SK-N-SH (cell line): ENCODE data around the gene ZNF202. TPM values are rescaled to one million over a fixed set of nuclear protein-coding genes. Genes with fewer than 3 reads are reported as not detected.

Experiments
- CTCF ChIA-PET: fragments of 300-600, 350-600 bp; formaldehyde crosslinking; extraction: SDS; loops from one replicate; lab custom pipeline; 2021; lab: Yijun Ruan, JAX
- POLR2A ChIA-PET: fragments of 350-600 bp; sonication (Branson Sonifier 250); formaldehyde crosslinking; extraction: SDS; loops from one replicate; lab custom pipeline; 2020; ENCODE audit warnings: antibody characterized with exemption, inconsistent platforms; lab: Yijun Ruan, JAX
- DNase-seq: peaks from one replicate; pipeline ENCODE4 v3.0.0; 2012
- H2AFZ ChIP-seq: fragments of 200-600 bp; sonication (generic); 2 replicates; pipeline ENCODE4 v1.8.1; 2016; ENCODE audit warnings: antibody characterized with exemption, mild to moderate bottlenecking, low read depth
- H3F3A ChIP-seq: fragments of 200-600 bp; sonication (generic); replicated peaks from 2 replicates; pipeline ENCODE3; 2016; ENCODE audit warnings: antibody characterized with exemption, mild to moderate bottlenecking; ENCODE audit not compliant: insufficient read depth
- H3K27ac ChIP-seq, 2 experiments: fragments of 200-500 bp in 1 of 2; fragments of 200-600 bp in 1 of 2; sonication (Bioruptor generic) in 1 of 2; sonication (generic), shearing (Covaris generic) in 1 of 2; 2 replicates each; pipeline versions ENCODE4 v1.5.1 to v1.6.1; 2014 to 2016; ENCODE audit warnings: low read depth in 2 of 2, inconsistent platforms in 1 of 2, low read length in 1 of 2, mild to moderate bottlenecking in 1 of 2, mixed read lengths in 1 of 2
- H3K27me3 ChIP-seq: fragments of 200-600 bp; sonication (generic), shearing (Covaris generic); 2 replicates; pipeline ENCODE4 v1.6.1; 2016; ENCODE audit warnings: mixed run types; ENCODE audit not compliant: insufficient read depth
- H3K36me3 ChIP-seq, 2 experiments: fragments of 200-500 bp in 1 of 2; fragments of 200-600 bp in 1 of 2; sonication (Bioruptor generic) in 1 of 2; sonication (generic) in 1 of 2; replicated peaks in 1 of 2; 2 replicates each; pipeline versions ENCODE3 to v1.5.1; 2014 to 2016; ENCODE audit warnings: low read length in 1 of 2, mild to moderate bottlenecking in 1 of 2; ENCODE audit not compliant: insufficient read depth in 2 of 2, control insufficient read depth in 1 of 2
- H3K4me1 ChIP-seq, 2 experiments: fragments of 200-500 bp in 1 of 2; fragments of 200-600 bp in 1 of 2; sonication (Bioruptor generic) in 1 of 2; sonication (generic), shearing (Covaris generic) in 1 of 2; 2 replicates each; pipeline versions ENCODE4 v1.5.1 to v1.6.1; 2014 to 2016; ENCODE audit warnings: low read depth in 1 of 2, low read length in 1 of 2, mixed run types in 1 of 2; ENCODE audit not compliant: insufficient read depth in 2 of 2, control insufficient read depth in 1 of 2
- H3K4me2 ChIP-seq: fragments of 200-600 bp; sonication (generic), shearing (Covaris generic); 2 replicates; pipeline ENCODE4 v1.6.1; 2017; ENCODE audit warnings: mixed run types
- H3K4me3 ChIP-seq, 2 experiments: fragments of 200-500 bp in 1 of 2; fragments of 200-600 bp in 1 of 2; sonication (Bioruptor generic) in 1 of 2; sonication (generic), shearing (Covaris generic) in 1 of 2; 2 replicates each; pipeline versions ENCODE4 v1.5.1 to v1.8.1; 2014 to 2016; ENCODE audit warnings: low read depth in 2 of 2, inconsistent platforms in 1 of 2, low read length in 1 of 2, mild to moderate bottlenecking in 1 of 2, mixed read lengths in 1 of 2, moderate library complexity in 1 of 2
- H3K79me2 ChIP-seq: fragments of 200-600 bp; sonication (generic); 2 replicates; pipeline ENCODE4 v1.8.1; 2017; ENCODE audit warnings: mild to moderate bottlenecking; ENCODE audit not compliant: insufficient read depth
- H3K9ac ChIP-seq: fragments of 200-600 bp; sonication (generic); 2 replicates; pipeline ENCODE4 v1.6.1; 2017; ENCODE audit warnings: mixed run types
- H3K9me2 ChIP-seq: fragments of 200-600 bp; sonication (generic); 2 replicates; pipeline ENCODE4 v1.6.1; 2017; ENCODE audit warnings: mixed run types
- H3K9me3 ChIP-seq: fragments of 200-600 bp; sonication (generic); 2 replicates; pipeline ENCODE4 v1.6.1; 2017; ENCODE audit warnings: mixed run types, mild to moderate bottlenecking, moderate library complexity
- H4K20me1 ChIP-seq: fragments of 200-600 bp; sonication (generic); 2 replicates; pipeline ENCODE4 v1.6.1; 2017; ENCODE audit warnings: mild to moderate bottlenecking, mixed run types; ENCODE audit not compliant: insufficient read depth
- CHD2 ChIP-seq: fragments of 150-350 bp; IDR thresholded peaks from 2 replicates; pipeline ENCODE4 v1.6.1; 2018; ENCODE audit warnings: low read length; ENCODE audit not compliant: partially characterized antibody
- ELF1 ChIP-seq: IDR thresholded peaks from 2 replicates; pipeline ENCODE4 v1.4.0; 2012
- EP300 ChIP-seq, 2 experiments: IDR thresholded peaks; 2 replicates each; pipeline versions ENCODE4 v1.4.0 to v1.6.1; 2012; ENCODE audit warnings: borderline replicate concordance in 1 of 2, low read depth in 1 of 2, low read length in 1 of 2
- FOSL2 ChIP-seq: IDR thresholded peaks from 2 replicates; pipeline ENCODE4 v1.4.0; 2012; ENCODE audit warnings: low read depth, mild to moderate bottlenecking, moderate library complexity, borderline replicate concordance
- FOXM1 ChIP-seq: IDR thresholded peaks from 2 replicates; pipeline ENCODE4 v1.4.0; 2012; ENCODE audit warnings: low read depth, mild to moderate bottlenecking
- GABPA ChIP-seq: IDR thresholded peaks from 2 replicates; pipeline ENCODE4 v1.4.0; 2012; ENCODE audit warnings: low read depth, mild to moderate bottlenecking
- GATA2 ChIP-seq: sonication (generic); formaldehyde crosslinking; IDR thresholded peaks from 2 replicates; pipeline ENCODE4 v1.5.0; 2020; ENCODE audit warnings: mild to moderate bottlenecking, missing genetic modification reagents
- JUND ChIP-seq: IDR thresholded peaks from 2 replicates; pipeline ENCODE4 v1.4.0; 2012
- MEF2A ChIP-seq: IDR thresholded peaks from 2 replicates; pipeline ENCODE4 v1.4.0; 2012; ENCODE audit warnings: low read depth, borderline replicate concordance
- MXI1 ChIP-seq: IDR thresholded peaks from 2 replicates; pipeline ENCODE4 v1.6.1; 2012; ENCODE audit warnings: mild to moderate bottlenecking, low read depth, low read length, improper control_type of control experiment
- NRF1 ChIP-seq: IDR thresholded peaks from 2 replicates; pipeline ENCODE4 v1.6.1; 2012; ENCODE audit warnings: low read depth, mild to moderate bottlenecking, low read length
- RAD21 ChIP-seq: IDR thresholded peaks from 2 replicates; pipeline ENCODE4 v1.6.1; 2012; ENCODE audit warnings: mild to moderate bottlenecking, low read length
- RCOR1 ChIP-seq: fragments of 150-350 bp; IDR thresholded peaks from 2 replicates; pipeline ENCODE4 v1.6.1; 2017; ENCODE audit warnings: antibody characterized with exemption, low read length
- RFX5 ChIP-seq: IDR thresholded peaks from 2 replicates; pipeline ENCODE4 v1.6.1; 2012; ENCODE audit warnings: mild to moderate bottlenecking, improper control_type of control experiment, low read length
- RXRA ChIP-seq: IDR thresholded peaks from 2 replicates; pipeline ENCODE4 v1.4.0; 2012; ENCODE audit warnings: low read depth, mild to moderate bottlenecking, borderline replicate concordance
- SMC3 ChIP-seq: IDR thresholded peaks from 2 replicates; pipeline ENCODE4 v1.6.1; 2012; ENCODE audit warnings: low read depth, low read length, improper control_type of control experiment
- TCF12 ChIP-seq: IDR thresholded peaks from 2 replicates; pipeline ENCODE4 v1.4.0; 2012
- TEAD4 ChIP-seq: IDR thresholded peaks from 2 replicates; pipeline ENCODE4 v1.4.0; 2012; ENCODE audit warnings: mild to moderate bottlenecking, borderline replicate concordance; ENCODE audit not compliant: insufficient read depth
- USF1 ChIP-seq: IDR thresholded peaks from 2 replicates; pipeline ENCODE4 v1.4.0; 2012; ENCODE audit warnings: low read depth, borderline replicate concordance
- WGBS: methylation state at CpG from one replicate; pipeline ENCODE4 v1.1.6; 2017; ENCODE audit warnings: low lambda C conversion rate; 5-methylcytosine and 5-hydroxymethylcytosine counted together
- polyA plus RNA-seq, 3 experiments: library from polyadenylated mRNA; depleted of rRNA; stranded (reverse); fragments of >200 nt; gene quantifications; 2 replicates each; pipeline ENCODE4 v1.2.3, GENCODE V29; 2012
- TF ChIP-seq, protein P1 (sequence below): IDR thresholded peaks from 2 replicates; pipeline ENCODE4 v1.4.0; 2012; ENCODE audit warnings: low read depth
- TF ChIP-seq, protein P2 (sequence below): fragments of 150-350 bp; IDR thresholded peaks from 2 replicates; pipeline ENCODE4 v1.6.1; 2016; ENCODE audit warnings: mild to moderate bottlenecking, low read depth, low read length
- TF ChIP-seq, protein P3 (sequence below): IDR thresholded peaks from 2 replicates; pipeline ENCODE4; 2012

Gene ZNF202
- polyA plus RNA-seq, 1 of the 3 experiments (the other 2 are of a cell fraction): 11.3 TPM

DNA sequence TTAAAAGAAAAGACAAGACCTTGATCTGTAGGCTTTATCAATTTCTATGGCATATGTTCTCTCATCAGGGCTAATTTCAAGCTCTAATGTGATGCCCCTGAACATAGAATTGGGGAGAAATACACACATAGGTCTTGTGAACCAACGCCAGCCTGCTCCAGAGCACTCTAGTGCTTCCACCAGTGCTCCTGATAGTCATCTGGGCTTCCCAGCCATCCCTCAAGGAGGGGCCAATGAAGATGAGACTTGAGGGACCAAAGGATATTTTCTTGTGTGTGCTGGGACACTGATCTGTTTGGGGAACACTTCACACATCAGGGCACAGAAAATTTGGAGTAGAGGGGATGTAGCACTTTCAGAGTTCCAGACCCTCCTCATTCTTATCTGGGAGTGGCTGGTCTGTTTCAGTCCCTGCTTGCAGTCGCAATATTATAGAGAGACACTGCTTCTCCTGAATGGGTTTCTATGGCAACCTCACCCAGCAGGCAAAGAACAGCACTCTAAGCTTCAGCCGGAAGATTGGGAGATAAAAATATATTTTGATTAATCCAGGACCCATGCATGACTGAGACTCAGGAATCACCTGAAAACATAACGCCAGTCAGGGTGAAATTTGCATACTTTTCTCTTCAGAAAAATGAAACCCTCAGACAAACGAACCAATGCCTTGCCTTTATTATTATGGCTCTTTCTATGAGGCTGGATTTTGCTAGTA, 58.6 kb downstream of the ZNF202 start:
- POLR2A ChIA-PET: interaction anchor here (1.1 to 2.0 kb wide), 4 partner anchors 11 to 31 kb away, joined by 3 to 13 read pairs (median 4); partner anchors contain the start of gene SCN3B
- Histone ChIP-seq H3K4me3 (no peak overlapping the region; a peak in 1 of 4 replicates), H3K9me3 (no peaks in the 10 kb centered on the region), H3K79me2 (no peaks in the 10 kb centered on the region), H3K4me2 (no peak overlapping the region), H3K27ac (peak overlapping the region in 1 of 2 experiments; percentile 98; a peak in 2 of 4 replicates), H3K9me2 (no peaks in the 10 kb centered on the region), H3K4me1 (peaks cover 0 to 17% of the 10 kb centered on the region in 2 experiments; a peak in 2 of 4 replicates), H4K20me1 (no peaks in the 10 kb centered on the region)
- CTCF ChIA-PET: interaction anchor here (0.5 to 4.5 kb wide), 10 partner anchors 12 to 455 kb away, joined by 3 to 45 read pairs (median 4); partner anchors contain the start of gene SCN3B
- peak; percentile 75 for DNase-seq
- WGBS: 4% methylated on average over 5 of the region's 5 CpGs
- peak; percentile 59 for TF ChIP-seq MXI1
- peak; percentile 81 for TF ChIP-seq GATA2 (CRISPR knock-in tag)
- TF ChIP-seq RAD21: peak; percentile 7; the same call in 1 of the 2 replicates
- TF ChIP-seq RCOR1: 0 out of 2 replicates have a peak, but pooled peaks have one; percentile 52
- peak in 1 of 2 experiments; percentile 52; a peak in 2 of 4 replicates for TF ChIP-seq EP300 (IDR thresholded peaks at IDR 0.05; ENCODE audit: borderline replicate concordance in 1 of 2, low read depth in 1 of 2, low read length in 1 of 2)
- no peak for TF ChIP-seq FOSL2
- TF ChIP-seq RXRA: no peak
- TF ChIP-seq, all 33 proteins: peak for 5
- Histone ChIP-seq H3K27me3 (peaks cover 6% of the 10 kb centered on the region; the same call in 1 of the 2 replicates), H3K36me3 (no peaks in the 10 kb centered on the region), H3K9ac (no peak overlapping the region), H2AFZ (no peak overlapping the region), H3F3A (no peaks in the 10 kb centered on the region)

GRCh38 chr11:123681030-123681429, 60.4 kb downstream of the ZNF202 start:
- Histone ChIP-seq H3K79me2 (no peaks in the 10 kb centered on the region), H3K9me2 (no peaks in the 10 kb centered on the region), H3K36me3 (no peaks in the 10 kb centered on the region), H3K9ac (no peak overlapping the region), H3K4me1 (peaks cover 0 to 17% of the 10 kb centered on the region in 2 experiments; a peak in 2 of 4 replicates), H3K27ac (no peak overlapping the region; a peak in 1 of 4 replicates), H3F3A (no peaks in the 10 kb centered on the region), H3K9me3 (no peaks in the 10 kb centered on the region), H3K4me2 (no peak overlapping the region), H3K27me3 (peaks cover 6% of the 10 kb centered on the region; the same call in 1 of the 2 replicates), H4K20me1 (no peaks in the 10 kb centered on the region), H3K4me3 (no peak overlapping the region), H2AFZ (no peak overlapping the region)
- ChIA-PET CTCF (interaction anchor here (1.2 to 1.5 kb wide), 3 partner anchors 27 to 104 kb away, joined by 3 to 19 read pairs (median 7); no protein-coding TSS in a partner anchor), POLR2A (no interaction called here)
- DNase-seq: no peak
- TF ChIP-seq CHD2: no peak
- no peak for TF ChIP-seq JUND
- no peak for TF ChIP-seq USF1
- TF ChIP-seq, protein P1, sequence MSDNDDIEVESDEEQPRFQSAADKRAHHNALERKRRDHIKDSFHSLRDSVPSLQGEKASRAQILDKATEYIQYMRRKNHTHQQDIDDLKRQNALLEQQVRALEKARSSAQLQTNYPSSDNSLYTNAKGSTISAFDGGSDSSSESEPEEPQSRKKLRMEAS: no peak
- no peak for TF ChIP-seq TEAD4
- no peak for TF ChIP-seq EP300 (IDR thresholded peaks at IDR 0.05; ENCODE audit: borderline replicate concordance in 1 of 2, low read depth in 1 of 2, low read length in 1 of 2)
- no peak for TF ChIP-seq GATA2 (CRISPR knock-in tag)
- TF ChIP-seq, protein P2, sequence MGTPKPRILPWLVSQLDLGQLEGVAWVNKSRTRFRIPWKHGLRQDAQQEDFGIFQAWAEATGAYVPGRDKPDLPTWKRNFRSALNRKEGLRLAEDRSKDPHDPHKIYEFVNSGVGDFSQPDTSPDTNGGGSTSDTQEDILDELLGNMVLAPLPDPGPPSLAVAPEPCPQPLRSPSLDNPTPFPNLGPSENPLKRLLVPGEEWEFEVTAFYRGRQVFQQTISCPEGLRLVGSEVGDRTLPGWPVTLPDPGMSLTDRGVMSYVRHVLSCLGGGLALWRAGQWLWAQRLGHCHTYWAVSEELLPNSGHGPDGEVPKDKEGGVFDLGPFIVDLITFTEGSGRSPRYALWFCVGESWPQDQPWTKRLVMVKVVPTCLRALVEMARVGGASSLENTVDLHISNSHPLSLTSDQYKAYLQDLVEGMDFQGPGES: no peak
- TF ChIP-seq, protein P3, sequence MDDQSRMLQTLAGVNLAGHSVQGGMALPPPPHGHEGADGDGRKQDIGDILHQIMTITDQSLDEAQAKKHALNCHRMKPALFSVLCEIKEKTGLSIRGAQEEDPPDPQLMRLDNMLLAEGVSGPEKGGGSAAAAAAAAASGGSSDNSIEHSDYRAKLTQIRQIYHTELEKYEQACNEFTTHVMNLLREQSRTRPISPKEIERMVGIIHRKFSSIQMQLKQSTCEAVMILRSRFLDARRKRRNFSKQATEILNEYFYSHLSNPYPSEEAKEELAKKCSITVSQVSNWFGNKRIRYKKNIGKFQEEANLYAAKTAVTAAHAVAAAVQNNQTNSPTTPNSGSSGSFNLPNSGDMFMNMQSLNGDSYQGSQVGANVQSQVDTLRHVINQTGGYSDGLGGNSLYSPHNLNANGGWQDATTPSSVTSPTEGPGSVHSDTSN: no peak
- TF ChIP-seq SMC3: no peak
- TF ChIP-seq FOSL2: no peak
- no peak for TF ChIP-seq GABPA
- TF ChIP-seq TCF12: no peak
- no peak for TF ChIP-seq ELF1
- no peak for TF ChIP-seq MEF2A
- no peak for TF ChIP-seq RFX5
- no peak for TF ChIP-seq FOXM1
- TF ChIP-seq NRF1: no peak
- TF ChIP-seq MXI1: no peak
- 41% methylated on average over 2 of the region's 2 CpGs for WGBS
